Mesenchymal stem cell (in vitro differentiated cells and primary cell): Measurements from ENCODE around the gene BRMS1L.

Source experiments
- DNase-seq: peaks from one replicate; pipeline ENCODE4 v3.0.0-alpha.2; 2013
- H2AFZ ChIP-seq: one replicate; pipeline ENCODE4 v1.6.1; 2013; ENCODE audit warnings: low read depth, mild to moderate bottlenecking, control low read depth, inconsistent platforms, low read length, moderate library complexity
- H2AK5ac ChIP-seq: 2 replicates; pipeline ENCODE4 v1.6.1; 2013; ENCODE audit warnings: low read length, moderate library complexity, mild to moderate bottlenecking, inconsistent platforms; ENCODE audit not compliant: severe bottlenecking
- H2BK120ac ChIP-seq: one replicate; pipeline ENCODE4 v1.6.1; 2013; ENCODE audit warnings: low read depth, mild to moderate bottlenecking, inconsistent platforms, low read length, moderate library complexity
- H2BK12ac ChIP-seq, 2 experiments: one replicate each; pipeline ENCODE4 v1.6.1; 2013; ENCODE audit warnings: inconsistent platforms in 2 of 2, low read length in 2 of 2, mild to moderate bottlenecking in 2 of 2, moderate library complexity in 2 of 2, control low read depth in 1 of 2
- H2BK15ac ChIP-seq: one replicate; pipeline ENCODE4 v1.6.1; 2013; ENCODE audit warnings: mild to moderate bottlenecking, low read depth, inconsistent platforms; ENCODE audit not compliant: poor library complexity, severe bottlenecking
- H2BK5ac ChIP-seq: 2 replicates; pipeline ENCODE4 v1.6.1; 2013; ENCODE audit warnings: low read depth, mild to moderate bottlenecking, low read length, control low read depth, inconsistent platforms; ENCODE audit not compliant: poor library complexity, severe bottlenecking
- H3K14ac ChIP-seq, 2 experiments: one replicate each; pipeline ENCODE4 v1.6.1; 2013; ENCODE audit warnings: inconsistent platforms in 2 of 2, low read length in 2 of 2, control low read depth in 1 of 2, mild to moderate bottlenecking in 1 of 2, moderate library complexity in 1 of 2
- H3K18ac ChIP-seq, 2 experiments: one replicate each; pipeline ENCODE4 v1.6.1; 2013; ENCODE audit warnings: inconsistent platforms in 2 of 2, low read length in 2 of 2, control low read depth in 1 of 2, low read depth in 1 of 2, mild to moderate bottlenecking in 1 of 2
- H3K23ac ChIP-seq, 2 experiments: one replicate each; pipeline ENCODE4 v1.6.1; 2013; ENCODE audit warnings: inconsistent platforms in 2 of 2, low read length in 2 of 2, mild to moderate bottlenecking in 2 of 2, moderate library complexity in 2 of 2, control low read depth in 1 of 2
- H3K27ac ChIP-seq: 2 replicates; pipeline ENCODE4 v1.5.1; 2013; ENCODE audit warnings: mild to moderate bottlenecking, moderate library complexity, low read length, control low read depth, inconsistent platforms; ENCODE audit not compliant: poor library complexity, severe bottlenecking
- H3K27me3 ChIP-seq, 2 experiments: 2 replicates each; pipeline versions ENCODE4 v1.6.1 to v1.7.0; 2013; ENCODE audit warnings: low read length in 2 of 2, mild to moderate bottlenecking in 2 of 2, moderate library complexity in 2 of 2, control low read depth in 1 of 2, inconsistent platforms in 1 of 2; ENCODE audit not compliant: control insufficient read depth in 1 of 2, insufficient read depth in 1 of 2
- H3K36me3 ChIP-seq, 2 experiments: 2 replicates each; pipeline versions ENCODE4 v1.6.1 to v1.7.0; 2013; ENCODE audit warnings: low read length in 2 of 2, control low read depth in 1 of 2, inconsistent platforms in 1 of 2, low read depth in 1 of 2, mild to moderate bottlenecking in 1 of 2; ENCODE audit not compliant: insufficient read depth in 2 of 2, control insufficient read depth in 1 of 2
- H3K4ac ChIP-seq, 2 experiments: one replicate each; pipeline ENCODE4 v1.6.1; 2013; ENCODE audit warnings: inconsistent platforms in 2 of 2, low read length in 2 of 2, mild to moderate bottlenecking in 2 of 2, moderate library complexity in 2 of 2, control low read depth in 1 of 2, low read depth in 1 of 2
- H3K4me1 ChIP-seq: 2 replicates; pipeline ENCODE4 v1.6.1; 2013; ENCODE audit warnings: low read depth, low read length, control low read depth; ENCODE audit not compliant: control insufficient read depth, insufficient read depth
- H3K4me2 ChIP-seq: 2 replicates; pipeline ENCODE4 v1.6.1; 2013; ENCODE audit warnings: low read length, mild to moderate bottlenecking, inconsistent platforms; ENCODE audit not compliant: poor library complexity, severe bottlenecking
- H3K4me3 ChIP-seq, 2 experiments: 2 replicates each; pipeline versions ENCODE4 v1.5.1 to v1.7.0; 2013; ENCODE audit warnings: low read length in 2 of 2, mild to moderate bottlenecking in 2 of 2, control low read depth in 1 of 2, low read depth in 1 of 2; ENCODE audit not compliant: insufficient read depth in 1 of 2
- H3K79me1 ChIP-seq: replicated peaks from 2 replicates; pipeline ENCODE4 v1.6.1; 2013; ENCODE audit warnings: mild to moderate bottlenecking, control low read depth, low read length, inconsistent platforms; ENCODE audit not compliant: poor library complexity, severe bottlenecking
- H3K9ac ChIP-seq: 2 replicates; pipeline ENCODE4 v1.7.0; 2013; ENCODE audit warnings: mild to moderate bottlenecking, low read length, moderate library complexity
- H3K9me3 ChIP-seq: 2 replicates; pipeline ENCODE4 v1.7.0; 2013; ENCODE audit warnings: mild to moderate bottlenecking, low read length; ENCODE audit not compliant: control insufficient read depth
- H4K8ac ChIP-seq: one replicate; pipeline ENCODE4 v1.6.1; 2013; ENCODE audit warnings: inconsistent platforms, mild to moderate bottlenecking, low read length, moderate library complexity
- H4K91ac ChIP-seq: one replicate; pipeline ENCODE4 v1.6.1; 2013; ENCODE audit warnings: mild to moderate bottlenecking, low read length, inconsistent platforms
- WGBS: methylation state at CpG from one replicate; pipeline ENCODE4 v1.1.7; 2013; ENCODE audit warnings: mixed read lengths; 5-methylcytosine and 5-hydroxymethylcytosine counted together

The BRMS1L gene

DNA sequence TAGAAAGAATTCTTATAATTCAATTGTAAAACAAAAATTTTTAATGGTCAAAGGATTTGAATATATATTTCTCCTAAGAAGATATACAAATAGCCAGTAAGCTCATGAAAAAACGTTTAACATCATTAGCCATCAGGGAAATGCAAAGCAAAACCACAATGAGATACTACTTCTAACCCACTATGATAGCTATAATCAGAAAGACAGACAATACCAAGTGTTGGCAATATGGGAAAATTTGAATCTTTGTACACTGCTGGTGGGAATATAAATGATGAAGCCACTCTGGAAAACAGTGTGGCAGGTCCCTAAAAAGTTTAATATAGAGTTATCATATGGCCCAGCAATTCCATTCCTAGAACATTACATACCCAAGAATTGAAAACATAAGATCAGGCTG lies 42.4 kb upstream of the BRMS1L start:
- Histone ChIP-seq H3K4me1 (no peaks in the 10 kb centered on the region), H3K9ac (no peak overlapping the region), H4K91ac (no peak overlapping the region), H2AK5ac (no peak overlapping the region), H3K4me3 (no peak overlapping the region), H2BK15ac (no peak overlapping the region), H3K27me3 (no peaks in the 10 kb centered on the region), H2BK120ac (no peak overlapping the region), H3K4me2 (no peak overlapping the region), H2BK5ac (no peak overlapping the region), H3K36me3 (no peaks in the 10 kb centered on the region), H3K79me1 (peaks cover 12% of the 10 kb centered on the region), H3K23ac (no peak overlapping the region), H3K4ac (no peak overlapping the region), H3K18ac (no peak overlapping the region), H2BK12ac (no peak overlapping the region), H3K27ac (no peak overlapping the region), H4K8ac (no peak overlapping the region), H2AFZ (no peak overlapping the region), H3K9me3 (peaks cover 14% of the 10 kb centered on the region), H3K14ac (no peak overlapping the region)
- DNase-seq: no peak
- 50% methylated on average over 1 of the region's 1 CpG for WGBS

- H2BK12ac ChIP-seq: no peak overlapping the region
- no peak overlapping the region for H3K14ac ChIP-seq
- H3K27ac ChIP-seq: no peak overlapping the region
- no peak overlapping the region for H2AFZ ChIP-seq
- no peak overlapping the region for H2AK5ac ChIP-seq
- H4K8ac ChIP-seq: no peak overlapping the region
- H3K18ac ChIP-seq: no peak overlapping the region
- H3K23ac ChIP-seq: no peak overlapping the region
- no peak overlapping the region for H3K4ac ChIP-seq
- no peaks in the 10 kb centered on the region for H3K4me1 ChIP-seq
- no peak for DNase-seq
- no peak overlapping the region for H3K4me3 ChIP-seq
- H3K79me1 ChIP-seq: peaks cover 16% of the 10 kb centered on the region
- H2BK120ac ChIP-seq: no peak overlapping the region
- H2BK5ac ChIP-seq: no peak overlapping the region
- H2BK15ac ChIP-seq: no peak overlapping the region
- no peak overlapping the region for H4K91ac ChIP-seq
- H3K9me3 ChIP-seq: peaks cover 4% of the 10 kb centered on the region
- H3K9ac ChIP-seq: no peak overlapping the region
- WGBS: over 99% methylated on average over 2 of the region's 2 CpGs
- H3K4me2 ChIP-seq: no peak overlapping the region
- no peaks in the 10 kb centered on the region for H3K27me3 ChIP-seq
- H3K36me3 ChIP-seq: no peaks in the 10 kb centered on the region
Measured at GRCh38 chr14:35786856-35787255, 39.3 kb upstream of the BRMS1L start.

DNA sequence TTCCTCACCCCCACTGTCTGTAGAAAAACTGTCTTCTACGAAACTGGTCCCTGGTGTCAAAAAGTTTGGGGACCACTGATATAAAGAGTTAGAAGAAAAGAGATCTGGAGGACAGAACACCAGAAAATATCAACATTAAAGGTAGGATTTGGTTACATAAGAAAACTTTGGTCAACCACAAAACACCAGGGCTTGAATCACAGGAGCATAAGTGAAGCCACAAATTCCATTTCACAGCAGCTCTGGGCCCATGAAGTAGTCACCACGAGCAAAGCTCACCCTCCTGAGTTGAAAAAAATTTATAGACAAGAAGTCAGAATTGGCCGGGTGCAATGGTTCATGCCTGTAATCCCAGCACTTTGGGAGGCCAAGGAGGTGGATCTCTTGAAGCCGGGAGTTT lies 36.5 kb upstream of the BRMS1L start:
- Histone ChIP-seq H3K36me3 (no peaks in the 10 kb centered on the region), H2BK5ac (no peak overlapping the region), H3K4me3 (no peak overlapping the region), H3K9ac (no peak overlapping the region), H3K27ac (no peak overlapping the region), H3K9me3 (no peaks in the 10 kb centered on the region), H3K23ac (no peak overlapping the region), H2AFZ (no peak overlapping the region), H3K4me1 (no peaks in the 10 kb centered on the region), H3K4ac (no peak overlapping the region), H4K8ac (no peak overlapping the region), H2BK120ac (no peak overlapping the region), H3K18ac (no peak overlapping the region), H3K14ac (no peak overlapping the region), H4K91ac (no peak overlapping the region), H3K4me2 (no peak overlapping the region), H3K27me3 (no peaks in the 10 kb centered on the region), H3K79me1 (peaks cover 14% of the 10 kb centered on the region), H2BK12ac (no peak overlapping the region), H2AK5ac (no peak overlapping the region), H2BK15ac (no peak overlapping the region)
- 90% methylated on average over 3 of the region's 4 CpGs for WGBS
- no peak for DNase-seq

DNA sequence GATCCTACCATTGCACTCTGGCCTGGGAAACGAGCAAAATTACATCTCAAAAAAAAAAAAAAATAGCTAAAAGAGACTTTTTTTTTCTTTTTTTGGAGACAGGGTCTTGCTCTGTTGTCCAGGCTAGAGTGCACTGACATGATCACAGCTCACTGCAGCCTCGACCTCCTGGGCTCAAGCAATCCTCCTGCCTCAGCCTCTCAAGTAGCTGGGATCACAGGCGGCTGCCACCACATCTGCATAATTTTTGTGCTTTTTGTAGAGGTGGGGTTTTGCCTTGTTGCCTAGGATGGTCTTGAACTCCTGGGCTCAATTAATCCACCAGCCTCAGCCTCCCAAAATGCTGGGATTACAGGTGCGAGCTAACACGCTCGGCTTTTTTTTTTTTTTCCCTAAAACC lies 28.3 kb upstream of the BRMS1L start:
- no peak overlapping the region for H2AFZ ChIP-seq
- no peak overlapping the region for H2AK5ac ChIP-seq
- WGBS: 94% methylated on average over 5 of the region's 6 CpGs
- no peak overlapping the region for H3K27ac ChIP-seq
- H3K18ac ChIP-seq: no peak overlapping the region
- no peak overlapping the region for H4K91ac ChIP-seq
- no peak overlapping the region for H2BK120ac ChIP-seq
- no peak overlapping the region for H3K4me2 ChIP-seq
- no peaks in the 10 kb centered on the region for H3K9me3 ChIP-seq
- no peak overlapping the region for H3K4ac ChIP-seq
- DNase-seq: no peak
- H3K9ac ChIP-seq: no peak overlapping the region
- H3K14ac ChIP-seq: no peak overlapping the region
- no peaks in the 10 kb centered on the region for H3K36me3 ChIP-seq
- H3K4me1 ChIP-seq: no peaks in the 10 kb centered on the region
- H2BK15ac ChIP-seq: no peak overlapping the region
- no peak overlapping the region for H4K8ac ChIP-seq
- H2BK5ac ChIP-seq: no peak overlapping the region
- H3K23ac ChIP-seq: no peak overlapping the region
- no peak overlapping the region for H3K4me3 ChIP-seq
- H3K79me1 ChIP-seq: peaks cover 7% of the 10 kb centered on the region
- H3K27me3 ChIP-seq: no peaks in the 10 kb centered on the region
- no peak overlapping the region for H2BK12ac ChIP-seq
